HG03378 (cell line): ENCODE results near the gene POMT2.

Experiments
- ATAC-seq: cut with Tn5 transposase; IDR thresholded peaks from one replicate; pipeline ENCODE4 v1.9.1; 2021; ENCODE audit warnings: mild to moderate bottlenecking, moderate library complexity; ENCODE audit not compliant: unreplicated experiment

POMT2 gene

GRCh38 chr14:77270361-77271112, 50.1 kb downstream of the POMT2 start:
- ATAC-seq: no peak

GRCh38 chr14:77268989-77269600, 51.6 kb downstream of the POMT2 start:
- no peak for ATAC-seq

GRCh38 chr14:77267937-77268699, 52.6 kb downstream of the POMT2 start:
- ATAC-seq: no peak

GRCh38 chr14:77266336-77266735, 54.3 kb downstream of the POMT2 start:
- ATAC-seq: no peak

GRCh38 chr14:77265561-77266335, 54.9 kb downstream of the POMT2 start:
- ATAC-seq: no peak

- no peak for ATAC-seq
These were observed 55.5 kb downstream of the POMT2 start for GRCh38 chr14:77265187-77265515.

- ATAC-seq: no peak
These were observed 56.1 kb downstream of the POMT2 start for GRCh38 chr14:77264466-77265186.

GRCh38 chr14:77260631-77261030, 60.1 kb downstream of the POMT2 start:
- no peak for ATAC-seq

GRCh38 chr14:77260199-77260598, 60.5 kb downstream of the POMT2 start:
- ATAC-seq: no peak

- ATAC-seq: no peak
These were observed 61.5 kb downstream of the POMT2 start for GRCh38 chr14:77259025-77259715.

- ATAC-seq: no peak
These were observed 62.1 kb downstream of the POMT2 start for GRCh38 chr14:77258566-77258965.

GRCh38 chr14:77257700-77258099, 63.0 kb downstream of the POMT2 start:
- no peak for ATAC-seq

- ATAC-seq: no peak
These were observed 64.0 kb downstream of the POMT2 start for GRCh38 chr14:77256694-77257093.

GRCh38 chr14:77253333-77254190, 67.1 kb downstream of the POMT2 start:
- no peak for ATAC-seq

- no peak for ATAC-seq
These were observed 68.8 kb downstream of the POMT2 start for GRCh38 chr14:77251870-77252269.

GRCh38 chr14:77250927-77251326, 69.8 kb downstream of the POMT2 start:
- ATAC-seq: no peak

- ATAC-seq: no peak
These were observed 71.4 kb downstream of the POMT2 start for GRCh38 chr14:77249286-77249685.

GRCh38 chr14:77248666-77249065, 72.0 kb downstream of the POMT2 start:
- no peak for ATAC-seq

GRCh38 chr14:77246784-77247183, 73.9 kb downstream of the POMT2 start:
- ATAC-seq: no peak
